ENCODE data around the gene MAN2B2. TPM values are rescaled to one million over a fixed set of nuclear protein-coding genes. Genes with fewer than 3 reads are reported as not detected.
A peak's percentile ranks its signal among the peaks of the same experiment; 100 is the strongest.

MAN2B2 gene
- total and polyA plus RNA-seq, 4 experiments from 2014 or later: 11.2 to 53.2 (median 41.0) TPM

GRCh38 chr4:6546091-6546490, 28.9 kb upstream of the MAN2B2 start:
- no peaks in the 10 kb centered on the region for H3K36me3 ChIP-seq (ENCODE audit: insufficient read depth, low read length)
- no peaks in the 10 kb centered on the region for H3K4me1 ChIP-seq (ENCODE audit: insufficient read depth, low read length)
- H3K4me3 ChIP-seq (ENCODE audit: low read length in 2 of 2): no peak overlapping the region
- H3K9me3 Mint-ChIP-seq: peaks cover 0 to 5% (median 0%) of the 10 kb centered on the region in 8 donors
- H3K4me3 Mint-ChIP-seq: no peak overlapping the region
- no peak overlapping the region for H3K27ac ChIP-seq (ENCODE audit: low read depth, low read length)
- H3K27ac Mint-ChIP-seq: no peak overlapping the region
- H3K27me3 Mint-ChIP-seq: peaks cover 22 to 26% of the 10 kb centered on the region in 2 donors
- H3K27me3 ChIP-seq (ENCODE audit: insufficient read depth, low read length): peaks cover 3% of the 10 kb centered on the region
- POLR2A ChIA-PET (ENCODE audit: partially characterized antibody): no interaction called here
- peaks cover 0 to 5% (median 0%) of the 10 kb centered on the region in 4 donors for H3K4me1 Mint-ChIP-seq
- intact Hi-C loops (cut with micrococcal nuclease): loop anchor here (2.0 kb wide), 1 partner anchor 213 kb away; no protein-coding TSS in a partner anchor
- peaks cover 0 to 1% of the 10 kb centered on the region in 2 donors for H3K36me3 Mint-ChIP-seq
- no peaks in the 10 kb centered on the region for H3K9me3 ChIP-seq (ENCODE audit: control insufficient read depth in 1 of 2, low read length in 2 of 2)
- CTCF ChIA-PET (ENCODE audit: partially characterized antibody): interaction anchor here (1.0 to 3.0 kb wide), 9 partner anchors 13 to 295 kb away, joined by 3 to 10 read pairs (median 6); partner anchors contain the start of gene MAN2B2
- no peak for DNase-seq

DNA sequence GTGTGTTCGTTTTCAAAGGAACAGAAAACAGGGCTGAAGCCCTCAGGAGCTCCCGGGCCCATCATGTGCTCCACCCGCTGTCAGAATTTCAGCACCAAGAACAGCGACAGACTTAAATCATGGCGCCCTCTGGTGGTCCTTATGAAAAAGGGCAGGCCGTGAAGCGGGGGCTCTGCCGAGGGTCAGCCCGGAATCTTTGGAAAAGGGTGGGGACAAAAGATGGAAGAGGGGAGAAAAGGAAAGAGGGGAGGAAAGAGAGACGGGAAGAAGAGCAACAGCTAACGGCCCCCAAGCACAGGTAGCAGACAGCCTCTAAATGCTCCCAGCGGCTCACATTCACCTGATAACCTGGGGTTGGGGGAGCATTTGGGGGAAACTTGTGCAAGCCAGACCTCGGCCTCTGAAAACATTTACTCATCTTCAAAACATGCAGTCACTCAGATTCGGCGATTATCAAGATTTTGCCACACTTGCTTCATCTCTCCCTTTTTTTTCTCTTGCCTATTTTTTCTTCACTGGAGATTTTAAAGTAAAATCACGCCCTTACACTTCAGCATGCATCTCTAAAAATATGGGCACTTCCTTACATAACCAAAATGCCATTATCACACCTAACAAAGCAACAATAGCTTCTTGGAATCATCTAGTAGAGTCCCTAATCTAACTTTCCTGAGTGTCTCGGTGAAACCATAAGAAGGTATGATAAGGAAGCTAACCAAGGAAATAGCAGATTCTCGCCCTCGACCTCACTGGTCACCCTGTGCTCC, 28.1 kb upstream of the MAN2B2 start:
- Mint-ChIP-seq H3K27me3 (peaks cover 24 to 34% of the 10 kb centered on the region in 2 donors), H3K27ac (peak overlapping the region in 2 of 7 donors; percentile 19 to 87), H3K4me1 (peaks cover 0 to 5% (median 0%) of the 10 kb centered on the region in 4 donors), H3K36me3 (peaks cover 0 to 1% of the 10 kb centered on the region in 2 donors), H3K9me3 (peaks cover 0 to 12% (median 5%) of the 10 kb centered on the region in 8 donors), H3K4me3 (no peak overlapping the region)
- CTCF ChIA-PET (ENCODE audit: partially characterized antibody): interaction anchor here (1.0 to 3.0 kb wide), 11 partner anchors 14 to 550 kb away, joined by 3 to 10 read pairs (median 4); partner anchors contain the start of gene MAN2B2
- Histone ChIP-seq H3K27ac (ENCODE audit: low read depth, low read length) (no peak overlapping the region), H3K4me1 (ENCODE audit: insufficient read depth, low read length) (no peaks in the 10 kb centered on the region), H3K27me3 (ENCODE audit: insufficient read depth, low read length) (peaks cover 3% of the 10 kb centered on the region), H3K4me3 (ENCODE audit: low read length in 2 of 2) (no peak overlapping the region), H3K36me3 (ENCODE audit: insufficient read depth, low read length) (no peaks in the 10 kb centered on the region), H3K9me3 (ENCODE audit: control insufficient read depth in 1 of 2, low read length in 2 of 2) (no peaks in the 10 kb centered on the region)
- POLR2A ChIA-PET (ENCODE audit: partially characterized antibody): no interaction called here
- DNase-seq: peak in 4 of 5 donors; percentile 43 to 51 (median 47)
- intact Hi-C loops (cut with micrococcal nuclease): loop anchor here (2.0 kb wide), 1 partner anchor 214 kb away; no protein-coding TSS in a partner anchor

GRCh38 chr4:6548201-6548881, 26.6 kb upstream of the MAN2B2 start:
- intact Hi-C loops (cut with micrococcal nuclease): no loop called here
- H3K4me3 ChIP-seq (ENCODE audit: low read length in 2 of 2): no peak overlapping the region
- H3K27ac Mint-ChIP-seq: no peak overlapping the region
- H3K27me3 ChIP-seq (ENCODE audit: insufficient read depth, low read length): peaks cover 3% of the 10 kb centered on the region
- CTCF ChIA-PET (ENCODE audit: partially characterized antibody): interaction anchor here (0.9 to 3.0 kb wide), 4 partner anchors 12 to 217 kb away, joined by 3 to 7 read pairs (median 4); no protein-coding TSS in a partner anchor
- no peaks in the 10 kb centered on the region for H3K36me3 ChIP-seq (ENCODE audit: insufficient read depth, low read length)
- no peak overlapping the region for H3K4me3 Mint-ChIP-seq
- peaks cover 2 to 20% (median 13%) of the 10 kb centered on the region in 8 donors for H3K9me3 Mint-ChIP-seq
- H3K4me1 Mint-ChIP-seq: peaks cover 0 to 5% (median 0%) of the 10 kb centered on the region in 4 donors
- peaks cover 3% of the 10 kb centered on the region in 2 donors for H3K36me3 Mint-ChIP-seq
- no peaks in the 10 kb centered on the region for H3K9me3 ChIP-seq (ENCODE audit: control insufficient read depth in 1 of 2, low read length in 2 of 2)
- H3K27me3 Mint-ChIP-seq: peaks cover 21 to 36% of the 10 kb centered on the region in 2 donors
- H3K27ac ChIP-seq (ENCODE audit: low read depth, low read length): no peak overlapping the region
- POLR2A ChIA-PET (ENCODE audit: partially characterized antibody): no interaction called here
- no peak for DNase-seq
- no peaks in the 10 kb centered on the region for H3K4me1 ChIP-seq (ENCODE audit: insufficient read depth, low read length)

DNA sequence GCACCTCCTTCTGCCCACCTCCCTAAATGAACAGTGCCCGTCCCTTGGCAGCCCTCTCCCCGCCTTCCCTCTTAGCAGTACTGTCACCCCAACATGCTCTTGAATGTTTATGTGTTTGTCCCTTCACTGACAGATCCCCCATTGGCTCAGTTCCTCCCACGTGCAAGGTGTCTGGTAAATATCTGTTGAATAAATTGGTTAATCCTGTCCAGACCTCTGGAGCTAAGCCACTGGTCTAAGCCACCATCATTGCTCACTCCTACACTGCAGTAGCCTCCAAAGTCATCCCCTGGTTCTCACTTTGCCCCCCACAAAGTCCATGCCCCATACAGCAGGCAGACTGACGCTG, 26.1 kb upstream of the MAN2B2 start:
- no peak overlapping the region for H3K27ac ChIP-seq (ENCODE audit: low read depth, low read length)
- H3K4me3 ChIP-seq (ENCODE audit: low read length in 2 of 2): no peak overlapping the region
- peaks cover 3% of the 10 kb centered on the region for H3K27me3 ChIP-seq (ENCODE audit: insufficient read depth, low read length)
- H3K4me1 ChIP-seq (ENCODE audit: insufficient read depth, low read length): no peaks in the 10 kb centered on the region
- POLR2A ChIA-PET (ENCODE audit: partially characterized antibody): no interaction called here
- intact Hi-C loops (cut with micrococcal nuclease): no loop called here
- no peaks in the 10 kb centered on the region for H3K36me3 ChIP-seq (ENCODE audit: insufficient read depth, low read length)
- no peaks in the 10 kb centered on the region for H3K9me3 ChIP-seq (ENCODE audit: control insufficient read depth in 1 of 2, low read length in 2 of 2)
- CTCF ChIA-PET (ENCODE audit: partially characterized antibody): interaction anchor here (0.7 to 1.5 kb wide), 2 partner anchors 10 to 147 kb away, joined by 3 read pairs; no protein-coding TSS in a partner anchor
- H3K4me3 Mint-ChIP-seq: no peak overlapping the region
- peaks cover 23 to 39% of the 10 kb centered on the region in 2 donors for H3K27me3 Mint-ChIP-seq
- peaks cover 2 to 20% (median 13%) of the 10 kb centered on the region in 8 donors for H3K9me3 Mint-ChIP-seq
- DNase-seq: no peak
- H3K27ac Mint-ChIP-seq: no peak overlapping the region
- peaks cover 3% of the 10 kb centered on the region in 2 donors for H3K36me3 Mint-ChIP-seq
- H3K4me1 Mint-ChIP-seq: peaks cover 0 to 5% (median 0%) of the 10 kb centered on the region in 4 donors

DNA sequence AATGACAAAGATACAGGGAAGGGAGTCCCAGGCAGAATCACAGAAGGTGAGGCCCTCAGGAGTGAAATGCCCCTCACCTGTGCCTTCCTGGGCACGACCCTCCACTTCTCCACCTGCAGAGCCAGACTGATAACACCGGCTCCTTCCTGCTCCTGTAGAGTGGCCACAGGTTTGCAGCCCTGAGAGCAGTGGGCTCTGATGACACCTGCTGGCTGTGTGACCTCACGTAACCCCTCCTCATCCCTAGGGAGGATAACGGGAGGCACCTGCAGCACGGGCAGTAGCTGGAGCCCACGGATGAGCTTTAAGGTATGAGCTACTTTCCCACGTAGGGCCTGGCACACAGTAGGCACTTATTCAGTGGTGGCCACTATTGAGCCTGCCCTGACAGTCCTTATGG, 25.5 kb upstream of the MAN2B2 start:
- H3K27me3 Mint-ChIP-seq: peaks cover 25 to 41% of the 10 kb centered on the region in 2 donors

GRCh38 chr4:6549890-6550620, 24.9 kb upstream of the MAN2B2 start:
- no peak overlapping the region for H3K4me3 Mint-ChIP-seq
- Histone ChIP-seq H3K27ac (ENCODE audit: low read depth, low read length) (no peak overlapping the region), H3K36me3 (ENCODE audit: insufficient read depth, low read length) (no peaks in the 10 kb centered on the region), H3K27me3 (ENCODE audit: insufficient read depth, low read length) (peaks cover 3% of the 10 kb centered on the region), H3K4me1 (ENCODE audit: insufficient read depth, low read length) (no peaks in the 10 kb centered on the region), H3K9me3 (ENCODE audit: control insufficient read depth in 1 of 2, low read length in 2 of 2) (no peaks in the 10 kb centered on the region), H3K4me3 (ENCODE audit: low read length in 2 of 2) (no peak overlapping the region)
- intact Hi-C loops (cut with micrococcal nuclease): no loop called here
- H3K27me3 Mint-ChIP-seq: peaks cover 22 to 41% of the 10 kb centered on the region in 2 donors
- POLR2A ChIA-PET (ENCODE audit: partially characterized antibody): no interaction called here
- peaks cover 3% of the 10 kb centered on the region in 2 donors for H3K36me3 Mint-ChIP-seq
- DNase-seq: no peak
- peaks cover 0 to 5% (median 0%) of the 10 kb centered on the region in 4 donors for H3K4me1 Mint-ChIP-seq
- CTCF ChIA-PET (ENCODE audit: partially characterized antibody): interaction anchor here (0.7 to 2.1 kb wide), 4 partner anchors 8 to 146 kb away, joined by 3 to 6 read pairs (median 4); no protein-coding TSS in a partner anchor
- no peak overlapping the region for H3K27ac Mint-ChIP-seq
- H3K9me3 Mint-ChIP-seq: peaks cover 2 to 20% (median 13%) of the 10 kb centered on the region in 8 donors

More for the DNA sequence above, 25.5 kb upstream of the MAN2B2 start:
- no peak for DNase-seq
- Mint-ChIP-seq H3K4me1 (peaks cover 0 to 5% (median 0%) of the 10 kb centered on the region in 4 donors), H3K9me3 (peaks cover 2 to 20% (median 13%) of the 10 kb centered on the region in 8 donors), H3K27ac (no peak overlapping the region), H3K4me3 (no peak overlapping the region), H3K36me3 (peaks cover 3% of the 10 kb centered on the region in 2 donors)
- intact Hi-C loops (cut with micrococcal nuclease): no loop called here
- ChIA-PET CTCF (ENCODE audit: partially characterized antibody) (interaction anchor here (0.7 to 1.5 kb wide), 2 partner anchors 9 to 146 kb away, joined by 3 read pairs; no protein-coding TSS in a partner anchor), POLR2A (ENCODE audit: partially characterized antibody) (no interaction called here)
- Histone ChIP-seq H3K4me1 (ENCODE audit: insufficient read depth, low read length) (no peaks in the 10 kb centered on the region), H3K27me3 (ENCODE audit: insufficient read depth, low read length) (peaks cover 3% of the 10 kb centered on the region), H3K4me3 (ENCODE audit: low read length in 2 of 2) (no peak overlapping the region), H3K9me3 (ENCODE audit: control insufficient read depth in 1 of 2, low read length in 2 of 2) (no peaks in the 10 kb centered on the region), H3K27ac (ENCODE audit: low read depth, low read length) (no peak overlapping the region), H3K36me3 (ENCODE audit: insufficient read depth, low read length) (no peaks in the 10 kb centered on the region)

Measured in CD4-positive, alpha-beta memory T cell (primary cell).